Ovary (tissue), 3 donors: ENCODE data around the gene CRYBG2.

Experiments used
- EP300 ChIP-seq: sonication (generic); formaldehyde crosslinking; IDR thresholded peaks from one replicate; pipeline ENCODE4 v1.6.1; 2017; ENCODE audit warnings: antibody characterized with exemption
- TF ChIP-seq, protein P1 (sequence below), 3 donors: fragments of 450-650 bp in 2 of 3; fragments of 200-600 bp in 1 of 3; IDR thresholded peaks; one replicate each; pipeline versions ENCODE4 v1.5.1 to v1.8.0; 2016 to 2022; ENCODE audit warnings: antibody characterized with exemption in 3 of 3, mild to moderate bottlenecking in 1 of 3
- donor health status: DM: no; HTN: no; CAD: no.

DNA sequence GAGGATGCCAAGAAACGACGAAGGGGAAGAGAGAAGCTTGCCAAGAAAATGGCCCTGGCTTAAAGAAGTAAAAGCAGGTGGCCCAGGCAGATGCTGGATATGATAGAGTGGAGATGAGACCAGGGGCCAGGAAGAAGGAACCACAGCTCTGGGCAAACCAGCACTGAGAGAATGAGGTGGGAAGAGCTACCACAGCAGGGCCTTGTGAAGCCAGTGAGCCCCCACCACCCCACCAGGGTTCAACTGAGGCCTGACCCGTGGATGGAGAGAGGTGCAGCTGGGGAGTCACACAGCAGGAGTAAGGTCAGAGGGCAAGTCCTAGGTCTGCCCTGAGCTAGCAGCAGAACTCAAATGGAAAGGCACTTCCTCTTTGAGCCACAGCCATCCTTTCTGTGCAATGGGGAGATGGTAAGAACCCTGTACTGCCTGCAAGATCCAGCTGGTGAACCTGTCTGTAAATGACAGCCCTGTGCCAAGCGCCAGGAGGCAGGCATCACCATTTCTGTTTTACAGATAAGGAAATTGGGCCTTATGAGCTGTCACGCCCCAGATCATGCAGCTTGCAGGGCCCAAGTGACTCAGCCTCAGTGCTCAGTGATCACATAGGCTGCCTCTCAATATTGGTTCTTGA, 65.5 kb downstream of the CRYBG2 start:
- TF ChIP-seq, protein P1, sequence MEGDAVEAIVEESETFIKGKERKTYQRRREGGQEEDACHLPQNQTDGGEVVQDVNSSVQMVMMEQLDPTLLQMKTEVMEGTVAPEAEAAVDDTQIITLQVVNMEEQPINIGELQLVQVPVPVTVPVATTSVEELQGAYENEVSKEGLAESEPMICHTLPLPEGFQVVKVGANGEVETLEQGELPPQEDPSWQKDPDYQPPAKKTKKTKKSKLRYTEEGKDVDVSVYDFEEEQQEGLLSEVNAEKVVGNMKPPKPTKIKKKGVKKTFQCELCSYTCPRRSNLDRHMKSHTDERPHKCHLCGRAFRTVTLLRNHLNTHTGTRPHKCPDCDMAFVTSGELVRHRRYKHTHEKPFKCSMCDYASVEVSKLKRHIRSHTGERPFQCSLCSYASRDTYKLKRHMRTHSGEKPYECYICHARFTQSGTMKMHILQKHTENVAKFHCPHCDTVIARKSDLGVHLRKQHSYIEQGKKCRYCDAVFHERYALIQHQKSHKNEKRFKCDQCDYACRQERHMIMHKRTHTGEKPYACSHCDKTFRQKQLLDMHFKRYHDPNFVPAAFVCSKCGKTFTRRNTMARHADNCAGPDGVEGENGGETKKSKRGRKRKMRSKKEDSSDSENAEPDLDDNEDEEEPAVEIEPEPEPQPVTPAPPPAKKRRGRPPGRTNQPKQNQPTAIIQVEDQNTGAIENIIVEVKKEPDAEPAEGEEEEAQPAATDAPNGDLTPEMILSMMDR (IDR thresholded peaks at IDR 0.05) = no peak
- TF ChIP-seq EP300 = no peak
